SK-N-MC (cell line): ENCODE data around the gene PPARA.

ENCODE experiments used
- EZH2 ChIP-seq: fragments of 200-600 bp; sonication (generic); IDR thresholded peaks from one replicate; pipeline ENCODE4 v1.6.1; 2017; ENCODE audit warnings: antibody characterized with exemption
- FOXP2 ChIP-seq: optimal IDR thresholded peaks from 2 replicates; pipeline ENCODE3; 2011; ENCODE audit warnings: mild to moderate bottlenecking, moderate library complexity; ENCODE audit not compliant: insufficient read depth; ENCODE audit errors: extremely low read length, control extremely low read depth
- POLR2AphosphoS5 ChIP-seq: IDR thresholded peaks from 2 replicates; pipeline ENCODE4 v1.6.1; 2012; ENCODE audit warnings: mild to moderate bottlenecking, low read depth, low read length, borderline replicate concordance

DNA sequence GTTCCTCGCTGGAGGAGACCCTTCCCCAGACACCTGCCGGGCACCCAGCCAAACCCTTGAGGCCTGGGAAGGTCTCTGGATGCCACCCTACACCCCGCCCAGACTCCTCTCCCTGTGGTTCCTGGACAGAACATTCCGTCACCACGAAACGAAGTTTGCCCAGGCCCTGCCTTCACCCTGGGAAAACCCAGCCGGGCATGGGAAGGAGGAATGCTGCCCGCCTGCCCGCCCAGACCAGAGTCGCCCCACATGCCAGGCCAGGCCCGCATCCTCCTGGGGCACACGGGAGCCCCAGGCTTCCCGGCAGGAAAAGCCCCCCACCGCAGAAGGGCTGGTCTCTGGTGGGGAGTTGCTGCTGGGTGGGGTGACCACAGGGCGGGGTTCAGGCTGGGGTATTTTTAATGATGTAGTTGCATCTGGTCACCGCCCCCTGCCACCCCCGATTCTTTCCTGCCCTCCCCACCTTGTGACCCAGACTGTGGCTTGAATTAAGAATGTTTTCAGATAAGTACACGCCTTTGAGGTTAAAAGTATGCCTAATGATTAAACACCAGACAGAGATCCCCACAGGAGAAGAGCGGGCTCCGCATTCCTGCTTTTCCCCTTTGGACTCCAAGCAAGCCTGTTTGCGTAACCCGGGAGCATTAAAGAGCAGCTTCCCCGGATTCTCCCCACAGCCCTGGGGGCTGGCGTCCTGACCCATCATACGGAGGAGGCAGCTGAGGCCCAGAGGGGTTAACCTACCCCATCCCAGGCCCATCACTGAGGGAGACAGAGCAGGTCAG is 44.6 kb upstream of the PPARA start:
- TF ChIP-seq POLR2AphosphoS5: no peak
- TF ChIP-seq EZH2: no peak
- no peak for TF ChIP-seq FOXP2
